ENCODE results near the gene KLHL24.
"Not testable (repeated sequence)": the region's sequence is repeated elsewhere in the genome, so short reads cannot be mapped to it uniquely, and the experiment has no call there.

The KLHL24 gene

GRCh38 chr3:183634707-183635106 is 716 bp upstream of the KLHL24 start:
- no peak for DNase-seq (ENCODE audit: low read depth, low spot score)

- no peak for DNase-seq (ENCODE audit: low read depth, low spot score)
Observed at GRCh38 chr3:183635107-183635430, 354 bp upstream of the KLHL24 start.

- peak; percentile 84 for DNase-seq (ENCODE audit: low read depth, low spot score)
Observed at GRCh38 chr3:183636221-183637105, 1.0 kb downstream of the KLHL24 start.

GRCh38 chr3:183637106-183637486 is 1.7 kb downstream of the KLHL24 start:
- no peak for DNase-seq (ENCODE audit: low read depth, low spot score)

GRCh38 chr3:183637633-183638032 is 2.2 kb downstream of the KLHL24 start:
- DNase-seq (ENCODE audit: low read depth, low spot score), result not testable (repeated sequence)

GRCh38 chr3:183638101-183638852 is 2.9 kb downstream of the KLHL24 start:
- DNase-seq (ENCODE audit: low read depth, low spot score), result no peak

- DNase-seq (ENCODE audit: low read depth, low spot score), result not testable (repeated sequence)
Observed at GRCh38 chr3:183640635-183641034, 5.2 kb downstream of the KLHL24 start.

GRCh38 chr3:183641882-183642281 is 6.5 kb downstream of the KLHL24 start:
- DNase-seq (ENCODE audit: low read depth, low spot score), result no peak

- DNase-seq (ENCODE audit: low read depth, low spot score), result no peak
Observed at GRCh38 chr3:183644244-183644643, 8.8 kb downstream of the KLHL24 start.

GRCh38 chr3:183645254-183645653 is 9.8 kb downstream of the KLHL24 start:
- no peak for DNase-seq (ENCODE audit: low read depth, low spot score)

- DNase-seq (ENCODE audit: low read depth, low spot score), result no peak
Observed at GRCh38 chr3:183650554-183650953, 15.1 kb downstream of the KLHL24 start.

- DNase-seq (ENCODE audit: low read depth, low spot score), result no peak
Observed at GRCh38 chr3:183653209-183654064, 18.0 kb downstream of the KLHL24 start.

GRCh38 chr3:183654727-183655126 is 19.3 kb downstream of the KLHL24 start:
- no peak for DNase-seq (ENCODE audit: low read depth, low spot score)

- no peak for DNase-seq (ENCODE audit: low read depth, low spot score)
Observed at GRCh38 chr3:183662099-183662498, 26.7 kb downstream of the KLHL24 start.

- peak; percentile 26 for DNase-seq (ENCODE audit: low read depth, low spot score)
Observed at GRCh38 chr3:183664913-183665381, 29.5 kb downstream of the KLHL24 start.

- no peak for DNase-seq (ENCODE audit: low read depth, low spot score)
Observed at GRCh38 chr3:183680061-183680460, 44.6 kb downstream of the KLHL24 start.

GRCh38 chr3:183687705-183688104 is 52.3 kb downstream of the KLHL24 start:
- DNase-seq (ENCODE audit: low read depth, low spot score), result no peak

- DNase-seq (ENCODE audit: low read depth, low spot score), result no peak
Observed at GRCh38 chr3:183688874-183689273, 53.5 kb downstream of the KLHL24 start.

GRCh38 chr3:183689621-183690020 is 54.2 kb downstream of the KLHL24 start:
- DNase-seq (ENCODE audit: low read depth, low spot score), result not testable (repeated sequence)

- DNase-seq (ENCODE audit: low read depth, low spot score), result no peak
Observed at GRCh38 chr3:183690402-183690995, 55.1 kb downstream of the KLHL24 start.

GRCh38 chr3:183692436-183692835 is 57.0 kb downstream of the KLHL24 start:
- no peak for DNase-seq (ENCODE audit: low read depth, low spot score)
